HG03565 (cell line): ENCODE measurements around the gene CHAF1A.

Source experiments
- ATAC-seq: cut with Tn5 transposase; IDR thresholded peaks from one replicate; pipeline ENCODE4 v1.9.1; 2021; ENCODE audit warnings: mild to moderate bottlenecking, moderate library complexity; ENCODE audit not compliant: unreplicated experiment

CHAF1A gene

GRCh38 chr19:4378886-4379285, 23.6 kb upstream of the CHAF1A start:
- ATAC-seq: no peak

- no peak for ATAC-seq
Measured at GRCh38 chr19:4379383-4380253, 22.8 kb upstream of the CHAF1A start.

GRCh38 chr19:4380254-4380727, 22.1 kb upstream of the CHAF1A start:
- no peak for ATAC-seq

- ATAC-seq: no peak
Measured at GRCh38 chr19:4385291-4386040, 17.0 kb upstream of the CHAF1A start.

- no peak for ATAC-seq
Measured at GRCh38 chr19:4386041-4386782, 16.2 kb upstream of the CHAF1A start.

GRCh38 chr19:4388337-4389063, 13.9 kb upstream of the CHAF1A start:
- no peak for ATAC-seq

GRCh38 chr19:4389064-4389375, 13.4 kb upstream of the CHAF1A start:
- ATAC-seq: no peak

GRCh38 chr19:4389511-4390016, 12.9 kb upstream of the CHAF1A start:
- ATAC-seq: no peak

- no peak for ATAC-seq
Measured at GRCh38 chr19:4390017-4390566, 12.3 kb upstream of the CHAF1A start.

GRCh38 chr19:4390567-4391305, 11.7 kb upstream of the CHAF1A start:
- no peak for ATAC-seq

GRCh38 chr19:4391306-4391693, 11.1 kb upstream of the CHAF1A start:
- no peak for ATAC-seq

- ATAC-seq: no peak
Measured at GRCh38 chr19:4391701-4392483, 10.5 kb upstream of the CHAF1A start.

GRCh38 chr19:4393947-4394590, 8.4 kb upstream of the CHAF1A start:
- no peak for ATAC-seq

GRCh38 chr19:4396949-4397783, 5.3 kb upstream of the CHAF1A start:
- ATAC-seq: no peak

- ATAC-seq: peak; percentile 0
Measured at GRCh38 chr19:4399812-4400134, 2.7 kb upstream of the CHAF1A start.

- ATAC-seq: peak; percentile 38
Measured at GRCh38 chr19:4400135-4400936, 2.1 kb upstream of the CHAF1A start, which contains the start of gene SH3GL1. Gene SH3GL1, minus strand, starts transcription at chr19:4400547. Its CDS starts 179 bp downstream, at chr19:4400368.

- no peak for ATAC-seq
Measured at GRCh38 chr19:4401769-4402170, 670 bp upstream of the CHAF1A start.
